Measurements from ENCODE around the gene PRR16.

The PRR16 gene

DNA sequence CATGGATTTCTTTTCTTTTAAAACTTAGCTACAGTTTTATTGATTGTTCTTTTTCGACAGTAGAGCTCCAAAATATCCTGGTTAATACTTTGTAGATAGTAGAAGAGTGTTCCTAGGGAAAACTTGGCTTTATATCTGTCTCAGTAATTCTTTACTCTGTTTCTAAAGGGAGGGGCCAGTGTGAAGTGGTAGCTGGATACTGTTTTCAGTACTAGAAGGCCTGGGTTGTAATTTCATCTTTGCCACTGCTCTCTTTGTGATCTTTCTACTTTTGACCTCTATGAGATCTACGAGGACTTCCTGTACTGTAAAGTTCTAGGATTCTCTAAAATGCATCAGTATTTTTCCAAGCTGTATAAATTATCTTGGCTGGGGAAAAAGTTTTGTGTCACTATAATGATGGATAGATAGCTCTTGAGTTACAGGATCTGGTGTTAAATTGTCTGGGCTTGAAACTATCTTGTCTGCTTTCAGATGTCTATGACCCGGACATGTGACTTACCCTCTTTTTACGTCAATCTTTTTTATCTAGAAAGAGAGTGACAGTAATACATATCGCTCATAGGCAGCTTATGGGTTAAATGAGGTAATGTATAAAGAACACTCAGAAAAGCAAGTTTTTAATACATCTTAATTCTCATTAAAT is 53.6 kb downstream of the PRR16 start:
- no peak overlapping the region for H3K4me2 ChIP-seq (ENCODE audit: low read depth, low read length, poor library complexity, severe bottlenecking)
- no peaks in the 10 kb centered on the region for H3K79me2 ChIP-seq (ENCODE audit: insufficient read depth, low read length)
- no peak overlapping the region for H2AFZ ChIP-seq (ENCODE audit: low read length)
- TF ChIP-seq, protein P1, sequence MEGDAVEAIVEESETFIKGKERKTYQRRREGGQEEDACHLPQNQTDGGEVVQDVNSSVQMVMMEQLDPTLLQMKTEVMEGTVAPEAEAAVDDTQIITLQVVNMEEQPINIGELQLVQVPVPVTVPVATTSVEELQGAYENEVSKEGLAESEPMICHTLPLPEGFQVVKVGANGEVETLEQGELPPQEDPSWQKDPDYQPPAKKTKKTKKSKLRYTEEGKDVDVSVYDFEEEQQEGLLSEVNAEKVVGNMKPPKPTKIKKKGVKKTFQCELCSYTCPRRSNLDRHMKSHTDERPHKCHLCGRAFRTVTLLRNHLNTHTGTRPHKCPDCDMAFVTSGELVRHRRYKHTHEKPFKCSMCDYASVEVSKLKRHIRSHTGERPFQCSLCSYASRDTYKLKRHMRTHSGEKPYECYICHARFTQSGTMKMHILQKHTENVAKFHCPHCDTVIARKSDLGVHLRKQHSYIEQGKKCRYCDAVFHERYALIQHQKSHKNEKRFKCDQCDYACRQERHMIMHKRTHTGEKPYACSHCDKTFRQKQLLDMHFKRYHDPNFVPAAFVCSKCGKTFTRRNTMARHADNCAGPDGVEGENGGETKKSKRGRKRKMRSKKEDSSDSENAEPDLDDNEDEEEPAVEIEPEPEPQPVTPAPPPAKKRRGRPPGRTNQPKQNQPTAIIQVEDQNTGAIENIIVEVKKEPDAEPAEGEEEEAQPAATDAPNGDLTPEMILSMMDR (conservative IDR thresholded peaks at IDR 0.05; ENCODE audit: low read length), result no peak
- no peak for TF ChIP-seq EZH2phosphoT487 (IDR thresholded peaks at IDR 0.05; ENCODE audit: borderline replicate concordance)
- H3K9me3 ChIP-seq (ENCODE audit: insufficient read depth, low read depth, low read length), result no peaks in the 10 kb centered on the region
- H3K4me1 ChIP-seq (ENCODE audit: insufficient read depth, low read length, poor library complexity, severe bottlenecking), result no peaks in the 10 kb centered on the region
- H3K4me3 ChIP-seq (ENCODE audit: low read length, poor library complexity, severe bottlenecking), result no peak overlapping the region
- H4K20me1 ChIP-seq (ENCODE audit: insufficient read depth, low read length, poor library complexity, severe bottlenecking), result no peaks in the 10 kb centered on the region
- no peaks in the 10 kb centered on the region for H3K27me3 ChIP-seq (ENCODE audit: insufficient read depth, low read length, poor library complexity, severe bottlenecking)
- no peaks in the 10 kb centered on the region for H3K9me2 ChIP-seq (replicated peaks; ENCODE audit: low read depth, low read length)
- no peak overlapping the region for H3K9ac ChIP-seq (ENCODE audit: low read depth, low read length, poor library complexity, severe bottlenecking)
- no peaks in the 10 kb centered on the region for H3F3A ChIP-seq (ENCODE audit: low read depth)
- H3K36me3 ChIP-seq (ENCODE audit: insufficient read depth, low read length), result no peaks in the 10 kb centered on the region

DNA sequence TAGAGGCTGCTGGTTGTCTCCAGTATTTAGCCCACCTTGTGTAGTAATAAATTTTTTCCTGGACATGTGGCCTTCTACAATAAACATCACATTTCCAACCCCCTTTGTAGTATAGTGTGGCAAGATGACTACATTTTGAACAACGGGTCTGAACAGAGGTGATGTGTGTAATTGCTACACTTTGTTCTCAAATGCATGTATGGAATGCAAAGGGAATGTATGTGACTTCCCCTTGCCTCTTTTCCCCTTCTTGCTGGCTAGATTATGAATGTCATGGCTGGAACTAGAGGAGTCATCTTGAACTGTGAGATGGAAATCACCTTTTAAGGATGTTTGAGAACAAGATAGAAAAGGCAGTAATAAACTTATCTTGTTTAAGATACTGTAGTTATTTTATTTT is 54.5 kb downstream of the PRR16 start:
- TF ChIP-seq, protein P1 (conservative IDR thresholded peaks at IDR 0.05; ENCODE audit: low read length), result no peak
- TF ChIP-seq EZH2phosphoT487 (IDR thresholded peaks at IDR 0.05; ENCODE audit: borderline replicate concordance), result no peak
- H3K9me2 ChIP-seq (replicated peaks; ENCODE audit: low read depth, low read length), result no peaks in the 10 kb centered on the region
- no peaks in the 10 kb centered on the region for H3K9me3 ChIP-seq (ENCODE audit: insufficient read depth, low read depth, low read length)
- H3K4me2 ChIP-seq (ENCODE audit: low read depth, low read length, poor library complexity, severe bottlenecking), result no peak overlapping the region
- no peak overlapping the region for H2AFZ ChIP-seq (ENCODE audit: low read length)
- no peaks in the 10 kb centered on the region for H3K4me1 ChIP-seq (ENCODE audit: insufficient read depth, low read length, poor library complexity, severe bottlenecking)
- no peak overlapping the region for H3K9ac ChIP-seq (ENCODE audit: low read depth, low read length, poor library complexity, severe bottlenecking)
- no peaks in the 10 kb centered on the region for H3K79me2 ChIP-seq (ENCODE audit: insufficient read depth, low read length)
- H3K4me3 ChIP-seq (ENCODE audit: low read length, poor library complexity, severe bottlenecking), result no peak overlapping the region
- no peaks in the 10 kb centered on the region for H4K20me1 ChIP-seq (ENCODE audit: insufficient read depth, low read length, poor library complexity, severe bottlenecking)
- no peaks in the 10 kb centered on the region for H3F3A ChIP-seq (ENCODE audit: low read depth)
- no peaks in the 10 kb centered on the region for H3K36me3 ChIP-seq (ENCODE audit: insufficient read depth, low read length)
- no peaks in the 10 kb centered on the region for H3K27me3 ChIP-seq (ENCODE audit: insufficient read depth, low read length, poor library complexity, severe bottlenecking)

DNA sequence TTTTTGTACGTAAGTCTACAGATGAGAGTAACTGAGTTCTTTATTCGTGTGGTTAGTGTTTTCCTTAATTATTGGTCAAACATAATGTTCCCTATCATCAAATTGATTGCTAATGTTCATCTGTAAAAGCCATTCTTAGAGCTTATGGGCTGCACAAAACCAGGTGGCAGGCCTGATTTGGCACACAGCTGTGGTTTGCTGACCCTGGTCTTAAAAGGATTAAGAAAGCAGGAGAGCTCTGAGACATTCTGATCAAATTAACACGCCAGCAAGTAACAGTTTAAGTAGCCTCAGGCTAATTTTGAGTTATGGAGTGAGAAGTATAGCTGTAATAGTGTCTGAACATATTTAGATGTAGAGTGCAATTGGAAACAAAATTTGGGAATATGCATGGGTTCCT is 63.2 kb downstream of the PRR16 start:
- Histone ChIP-seq H3K4me2 (ENCODE audit: low read depth, low read length, poor library complexity, severe bottlenecking) (no peak overlapping the region), H3K36me3 (ENCODE audit: insufficient read depth, low read length) (no peaks in the 10 kb centered on the region), H3F3A (ENCODE audit: low read depth) (no peaks in the 10 kb centered on the region), H3K9me3 (ENCODE audit: insufficient read depth, low read depth, low read length) (no peaks in the 10 kb centered on the region), H3K9ac (ENCODE audit: low read depth, low read length, poor library complexity, severe bottlenecking) (no peak overlapping the region), H3K4me1 (ENCODE audit: insufficient read depth, low read length, poor library complexity, severe bottlenecking) (no peaks in the 10 kb centered on the region), H3K9me2 (replicated peaks; ENCODE audit: low read depth, low read length) (no peaks in the 10 kb centered on the region), H3K4me3 (ENCODE audit: low read length, poor library complexity, severe bottlenecking) (no peak overlapping the region), H3K79me2 (ENCODE audit: insufficient read depth, low read length) (no peaks in the 10 kb centered on the region), H3K27me3 (ENCODE audit: insufficient read depth, low read length, poor library complexity, severe bottlenecking) (no peaks in the 10 kb centered on the region), H4K20me1 (ENCODE audit: insufficient read depth, low read length, poor library complexity, severe bottlenecking) (no peaks in the 10 kb centered on the region), H2AFZ (ENCODE audit: low read length) (no peak overlapping the region)
- TF ChIP-seq EZH2phosphoT487 (IDR thresholded peaks at IDR 0.05; ENCODE audit: borderline replicate concordance), result no peak

DNA sequence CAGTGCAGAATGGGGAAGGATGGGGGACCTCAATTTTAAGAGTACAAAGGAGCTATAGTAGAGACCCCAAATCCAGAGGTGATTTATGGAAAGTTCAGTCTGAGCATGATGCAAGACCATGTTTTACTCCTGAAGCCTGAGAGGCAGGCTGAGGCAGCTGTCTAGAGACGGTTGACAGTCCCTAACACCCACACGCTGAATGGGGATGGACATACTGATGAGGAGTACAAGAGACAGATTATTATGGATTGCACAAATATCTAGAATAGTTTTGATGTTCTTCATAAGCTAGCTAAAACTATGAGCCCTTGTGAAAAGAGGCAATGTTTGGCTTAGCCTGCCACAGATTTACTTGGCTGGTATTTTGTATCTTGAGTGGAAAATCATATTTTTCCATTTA is 64.5 kb downstream of the PRR16 start:
- no peak for TF ChIP-seq EZH2phosphoT487 (IDR thresholded peaks at IDR 0.05; ENCODE audit: borderline replicate concordance)
- TF ChIP-seq, protein P1 (conservative IDR thresholded peaks at IDR 0.05; ENCODE audit: low read length), result no peak
- Histone ChIP-seq H3K4me2 (ENCODE audit: low read depth, low read length, poor library complexity, severe bottlenecking) (no peak overlapping the region), H3K79me2 (ENCODE audit: insufficient read depth, low read length) (no peaks in the 10 kb centered on the region), H4K20me1 (ENCODE audit: insufficient read depth, low read length, poor library complexity, severe bottlenecking) (no peaks in the 10 kb centered on the region), H3K4me3 (ENCODE audit: low read length, poor library complexity, severe bottlenecking) (no peak overlapping the region), H3K27me3 (ENCODE audit: insufficient read depth, low read length, poor library complexity, severe bottlenecking) (no peaks in the 10 kb centered on the region), H2AFZ (ENCODE audit: low read length) (no peak overlapping the region), H3K9me3 (ENCODE audit: insufficient read depth, low read depth, low read length) (no peaks in the 10 kb centered on the region), H3F3A (ENCODE audit: low read depth) (no peaks in the 10 kb centered on the region), H3K9me2 (replicated peaks; ENCODE audit: low read depth, low read length) (no peaks in the 10 kb centered on the region), H3K36me3 (ENCODE audit: insufficient read depth, low read length) (no peaks in the 10 kb centered on the region), H3K4me1 (ENCODE audit: insufficient read depth, low read length, poor library complexity, severe bottlenecking) (no peaks in the 10 kb centered on the region), H3K9ac (ENCODE audit: low read depth, low read length, poor library complexity, severe bottlenecking) (no peak overlapping the region)

Measured in Loucy (cell line).